OCI-LY7 (cell line): ENCODE results near the gene DYNC1I1. TPM values are rescaled to one million over a fixed set of nuclear protein-coding genes. Genes with fewer than 3 reads are reported as not detected.

Experiments used
- BruUV-seq: library from RNA; stranded (reverse); fragments of 400-500 nt; replicated peaks from 2 replicates; lab custom pipeline; 2021; lab: Mats Ljungman, UMichigan
- CTCF ChIA-PET: fragments of 300-600 bp; sonication (Branson Sonifier 250); formaldehyde crosslinking; loops from one replicate; lab custom pipeline; 2022; ENCODE audit warnings: antibody characterized with exemption; ENCODE audit not compliant: unreplicated experiment; lab: Charles Lee
- POLR2A ChIA-PET: fragments of 300-600 bp; sonication (Branson Sonifier 250); formaldehyde crosslinking; loops from one replicate; lab custom pipeline; 2022; ENCODE audit warnings: antibody characterized with exemption; lab: Charles Lee
- DNase-seq: peaks from one replicate; pipeline ENCODE4 v3.0.0-alpha.2; 2015; ENCODE audit warnings: low spot score
- H2AFZ ChIP-seq: fragments of 200-600 bp; sonication (generic), shearing (Covaris generic); 2 replicates; pipeline ENCODE4 v1.6.1; 2014; ENCODE audit warnings: mild to moderate bottlenecking, antibody characterized with exemption, low read length, moderate library complexity
- H3K27ac ChIP-seq: fragments of 200-600 bp; sonication (generic); 2 replicates; pipeline ENCODE4 v1.5.1; 2014; ENCODE audit warnings: mixed run types, low read depth, mild to moderate bottlenecking, moderate library complexity, low read length, inconsistent platforms; ENCODE audit not compliant: poor library complexity, severe bottlenecking
- H3K36me3 ChIP-seq: fragments of 200-600 bp; sonication (generic); 2 replicates; pipeline ENCODE4 v1.6.1; 2014; ENCODE audit warnings: mild to moderate bottlenecking, antibody characterized with exemption, low read length, moderate library complexity, mixed read lengths; ENCODE audit not compliant: insufficient read depth
- H3K4me1 ChIP-seq: fragments of 200-600 bp; sonication (generic); 2 replicates; pipeline ENCODE4 v1.5.1; 2014; ENCODE audit warnings: mild to moderate bottlenecking, low read length; ENCODE audit not compliant: insufficient read depth, poor library complexity, severe bottlenecking
- H3K4me2 ChIP-seq: fragments of 200-600 bp; sonication (generic); 2 replicates; pipeline ENCODE4 v1.6.1; 2014; ENCODE audit warnings: mild to moderate bottlenecking, low read length
- H3K4me3 ChIP-seq: fragments of 200-600 bp; sonication (generic); 2 replicates; pipeline ENCODE4 v1.5.1; 2014; ENCODE audit warnings: mild to moderate bottlenecking, low read depth, low read length; ENCODE audit not compliant: poor library complexity, severe bottlenecking
- H3K79me2 ChIP-seq: fragments of 200-600 bp; sonication (generic); 2 replicates; pipeline ENCODE4 v1.6.1; 2016; ENCODE audit warnings: low read depth, mild to moderate bottlenecking, low read length, moderate library complexity, mixed read lengths; ENCODE audit not compliant: insufficient read depth
- H3K9me2 ChIP-seq: fragments of 200-600 bp; sonication (generic); 2 replicates; pipeline ENCODE4 v1.6.1; 2016; ENCODE audit warnings: mild to moderate bottlenecking, low read length, mixed read lengths; ENCODE audit not compliant: insufficient read depth
- H3K9me3 ChIP-seq: fragments of 200-600 bp; sonication (generic); 2 replicates; pipeline ENCODE4 v1.6.1; 2014; ENCODE audit warnings: mild to moderate bottlenecking, mixed run types, low read length, mixed read lengths
- H4K20me1 ChIP-seq: fragments of 200-600 bp; sonication (generic); 2 replicates; pipeline ENCODE4 v1.6.1; 2014; ENCODE audit warnings: mild to moderate bottlenecking, antibody characterized with exemption, low read length, moderate library complexity, mixed read lengths; ENCODE audit not compliant: insufficient read depth
- EZH2phosphoT487 ChIP-seq: fragments of 200-600 bp; sonication (generic); IDR thresholded peaks from 2 replicates; pipeline ENCODE4 v1.6.1; 2018; ENCODE audit warnings: low read depth, borderline replicate concordance, mild to moderate bottlenecking, mixed run types, antibody characterized with exemption, low read length, moderate library complexity, mixed read lengths
- intact Hi-C: fragments of 100-400 bp; cut with micrococcal nuclease; formaldehyde crosslinking; loops from one replicate; pipeline ENCODE4 v1.10.0; 2022; ENCODE audit not compliant: unreplicated experiment
- total RNA-seq, 2 experiments: library from RNA; depleted of rRNA in 1 of 2; stranded (reverse); fragments of >200 nt in 1 of 2; shearing (Covaris generic) in 1 of 2; gene quantifications; 2 replicates each; pipeline ENCODE4 v1.2.3, GENCODE V29; 2014 to 2022
- TF ChIP-seq, protein P1 (sequence below): fragments of 200-600 bp; sonication (generic); conservative IDR thresholded peaks from 2 replicates; pipeline ENCODE4 v1.5.1; 2014; ENCODE audit warnings: mild to moderate bottlenecking, antibody characterized with exemption, low read length, moderate library complexity, mixed read lengths

Gene DYNC1I1
- total RNA-seq, 2 experiments from 2014 or later, result not detected

DNA sequence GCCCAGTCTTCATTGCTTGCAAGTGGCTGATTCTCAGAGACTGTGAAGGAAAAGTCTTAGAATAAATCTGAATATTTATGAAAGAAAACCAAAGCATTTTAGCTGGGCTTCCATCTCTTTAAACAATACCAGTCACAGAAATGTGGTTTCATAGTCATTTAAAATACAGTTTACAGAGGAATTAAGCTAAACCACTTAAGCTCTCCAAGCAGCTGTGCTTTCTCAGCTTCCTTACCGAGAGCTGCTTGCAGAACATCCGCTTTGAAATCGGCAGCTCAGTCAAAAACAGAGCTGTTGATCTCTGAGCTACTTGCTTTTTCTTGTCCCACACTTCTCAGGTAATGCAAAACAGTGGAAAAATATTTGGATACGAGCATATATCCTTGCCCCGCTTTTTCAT is 134.5 kb downstream of the DYNC1I1 start:
- Histone ChIP-seq H3K4me2 (peak overlapping the region; percentile 12; the same call in 1 of the 2 replicates), H3K79me2 (no peaks in the 10 kb centered on the region), H3K4me1 (no peaks in the 10 kb centered on the region), H2AFZ (no peak overlapping the region), H4K20me1 (no peaks in the 10 kb centered on the region), H3K27ac (no peak overlapping the region), H3K4me3 (no peak overlapping the region), H3K9me2 (no peaks in the 10 kb centered on the region), H3K36me3 (no peaks in the 10 kb centered on the region), H3K9me3 (no peaks in the 10 kb centered on the region)
- ChIA-PET POLR2A (interaction anchor here (0.5 kb wide), 1 partner anchor 1880 kb away, joined by 3 read pairs; no protein-coding TSS in a partner anchor), CTCF (no interaction called here)
- no peak for DNase-seq
- TF ChIP-seq, protein P1, sequence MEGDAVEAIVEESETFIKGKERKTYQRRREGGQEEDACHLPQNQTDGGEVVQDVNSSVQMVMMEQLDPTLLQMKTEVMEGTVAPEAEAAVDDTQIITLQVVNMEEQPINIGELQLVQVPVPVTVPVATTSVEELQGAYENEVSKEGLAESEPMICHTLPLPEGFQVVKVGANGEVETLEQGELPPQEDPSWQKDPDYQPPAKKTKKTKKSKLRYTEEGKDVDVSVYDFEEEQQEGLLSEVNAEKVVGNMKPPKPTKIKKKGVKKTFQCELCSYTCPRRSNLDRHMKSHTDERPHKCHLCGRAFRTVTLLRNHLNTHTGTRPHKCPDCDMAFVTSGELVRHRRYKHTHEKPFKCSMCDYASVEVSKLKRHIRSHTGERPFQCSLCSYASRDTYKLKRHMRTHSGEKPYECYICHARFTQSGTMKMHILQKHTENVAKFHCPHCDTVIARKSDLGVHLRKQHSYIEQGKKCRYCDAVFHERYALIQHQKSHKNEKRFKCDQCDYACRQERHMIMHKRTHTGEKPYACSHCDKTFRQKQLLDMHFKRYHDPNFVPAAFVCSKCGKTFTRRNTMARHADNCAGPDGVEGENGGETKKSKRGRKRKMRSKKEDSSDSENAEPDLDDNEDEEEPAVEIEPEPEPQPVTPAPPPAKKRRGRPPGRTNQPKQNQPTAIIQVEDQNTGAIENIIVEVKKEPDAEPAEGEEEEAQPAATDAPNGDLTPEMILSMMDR, result no peak
- no peak for TF ChIP-seq EZH2phosphoT487
- no TSS peak for BruUV-seq
- intact Hi-C loops, result no loop called here

DNA sequence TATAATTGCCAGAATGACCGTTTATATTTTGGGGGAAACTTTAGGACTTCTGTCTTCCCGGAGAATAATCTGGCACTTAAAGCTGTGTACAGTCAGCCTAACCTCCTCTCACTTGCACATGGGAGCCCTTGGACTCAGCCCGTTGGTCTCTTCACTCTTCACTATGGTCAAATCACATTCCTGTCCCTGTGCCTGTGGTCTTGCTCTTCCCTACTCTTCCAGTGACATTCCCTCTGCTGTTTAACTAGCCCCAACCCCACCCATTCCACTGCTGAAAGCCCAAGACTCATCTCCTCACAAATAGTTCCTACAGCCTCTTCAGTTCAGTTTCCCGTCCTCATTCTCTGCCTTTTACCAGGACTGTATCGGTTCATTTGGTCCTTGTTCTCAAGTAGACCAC is 135.0 kb downstream of the DYNC1I1 start:
- BruUV-seq, result no TSS peak
- Histone ChIP-seq H3K79me2 (no peaks in the 10 kb centered on the region), H3K27ac (no peak overlapping the region), H4K20me1 (no peaks in the 10 kb centered on the region), H2AFZ (no peak overlapping the region), H3K36me3 (no peaks in the 10 kb centered on the region), H3K4me2 (no peak overlapping the region), H3K9me2 (no peaks in the 10 kb centered on the region), H3K9me3 (no peaks in the 10 kb centered on the region), H3K4me3 (no peak overlapping the region), H3K4me1 (no peaks in the 10 kb centered on the region)
- intact Hi-C loops, result no loop called here
- no peak for TF ChIP-seq EZH2phosphoT487
- TF ChIP-seq, protein P1, result no peak
- ChIA-PET POLR2A (no interaction called here), CTCF (no interaction called here)
- DNase-seq, result no peak

DNA sequence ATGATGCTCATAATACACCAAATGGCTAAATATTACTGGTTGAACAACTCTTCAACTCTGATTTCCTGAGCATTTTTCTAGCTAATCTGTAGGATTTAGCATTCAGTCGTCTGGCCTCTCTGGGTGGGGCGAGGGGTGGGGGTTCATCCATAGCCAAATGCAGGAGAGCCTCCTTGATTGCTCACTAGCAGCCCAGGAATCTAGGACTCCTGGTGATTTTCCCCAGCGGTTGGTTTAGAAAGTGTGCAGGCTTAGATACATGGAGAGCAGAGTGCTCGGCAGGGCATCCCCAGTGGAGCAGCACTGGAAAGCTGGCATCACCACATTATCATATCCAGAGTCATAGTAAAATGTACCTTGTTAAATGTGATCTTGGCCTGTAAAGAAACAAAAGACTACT is 136.1 kb downstream of the DYNC1I1 start:
- no peaks in the 10 kb centered on the region for H4K20me1 ChIP-seq
- intact Hi-C loops, result no loop called here
- no peaks in the 10 kb centered on the region for H3K9me2 ChIP-seq
- H3K36me3 ChIP-seq, result no peaks in the 10 kb centered on the region
- no peaks in the 10 kb centered on the region for H3K79me2 ChIP-seq
- CTCF ChIA-PET, result no interaction called here
- BruUV-seq, result no TSS peak
- H2AFZ ChIP-seq, result no peak overlapping the region
- no peaks in the 10 kb centered on the region for H3K9me3 ChIP-seq
- POLR2A ChIA-PET, result no interaction called here
- H3K27ac ChIP-seq, result no peak overlapping the region
- H3K4me3 ChIP-seq, result no peak overlapping the region
- no peaks in the 10 kb centered on the region for H3K4me1 ChIP-seq
- TF ChIP-seq, protein P1, result no peak
- TF ChIP-seq EZH2phosphoT487, result no peak
- H3K4me2 ChIP-seq, result no peak overlapping the region
- DNase-seq, result no peak
